CD4-positive, CD25-positive, alpha-beta regulatory T cell (primary cell): ENCODE data around the gene DUSP23. TPM values are rescaled to one million over a fixed set of nuclear protein-coding genes. Genes with fewer than 3 reads are reported as not detected.

Experiments
- ATAC-seq, 2 donors: fragments of 150-1000 bp; cut with Tn5 transposase; one replicate each; pipeline ENCODE4 v1.10.0; 2021; ENCODE audit warnings: low read depth in 2 of 2, moderate number of reproducible peaks in 2 of 2, moderate library complexity in 1 of 2
- DNase-seq, 3 donors: peaks; one replicate each; pipeline versions ENCODE4 v3.0.0 to v3.0.0-alpha.2; 2012 to 2022; ENCODE audit warnings: mixed read lengths in 1 of 3
- H3K27ac ChIP-seq: one replicate; pipeline ENCODE4 v1.7.0; 2013; ENCODE audit warnings: mild to moderate bottlenecking, low read length; ENCODE audit not compliant: insufficient read depth, poor library complexity, severe bottlenecking
- H3K27me3 ChIP-seq: one replicate; pipeline ENCODE4 v1.7.0; 2013; ENCODE audit warnings: low read length; ENCODE audit not compliant: control insufficient read depth, insufficient read depth
- H3K36me3 ChIP-seq: one replicate; pipeline ENCODE4 v1.7.0; 2013; ENCODE audit warnings: mild to moderate bottlenecking, low read length, moderate library complexity; ENCODE audit not compliant: control insufficient read depth, insufficient read depth
- H3K4me1 ChIP-seq: 2 replicates; pipeline ENCODE4 v1.7.0; 2013; ENCODE audit warnings: mild to moderate bottlenecking, low read length; ENCODE audit not compliant: insufficient read depth, control insufficient read depth, poor library complexity, severe bottlenecking
- H3K4me3 ChIP-seq: one replicate; pipeline ENCODE4 v1.7.0; 2013; ENCODE audit warnings: low read depth, mild to moderate bottlenecking, low read length, moderate library complexity
- H3K9me3 ChIP-seq, 2 experiments: 1 replicate in 1 of 2; 2 replicates in 1 of 2; pipeline ENCODE4 v1.7.0; 2013; ENCODE audit warnings: low read length in 2 of 2, mild to moderate bottlenecking in 1 of 2, moderate library complexity in 1 of 2; ENCODE audit not compliant: control insufficient read depth in 2 of 2
- H3K27ac Mint-ChIP-seq, 3 donors: one replicate each; pipeline ENCODE4 v1.8.0; 2020 to 2022; ENCODE audit warnings: mild to moderate bottlenecking in 3 of 3, mixed read lengths in 3 of 3, moderate library complexity in 2 of 3
- H3K27me3 Mint-ChIP-seq: one replicate; pipeline ENCODE4 v1.8.0; 2022; ENCODE audit warnings: mild to moderate bottlenecking, mixed read lengths
- H3K36me3 Mint-ChIP-seq: one replicate; pipeline ENCODE4 v1.8.0; 2020; ENCODE audit warnings: mixed read lengths
- H3K4me1 Mint-ChIP-seq, 4 donors: one replicate each; pipeline ENCODE4 v1.8.0; 2020 to 2022; ENCODE audit warnings: mixed read lengths in 4 of 4, mild to moderate bottlenecking in 1 of 4
- H3K4me3 Mint-ChIP-seq, 4 donors: one replicate each; pipeline ENCODE4 v1.8.0; 2020 to 2022; ENCODE audit warnings: mild to moderate bottlenecking in 4 of 4, mixed read lengths in 4 of 4, moderate library complexity in 3 of 4
- H3K9me3 Mint-ChIP-seq, 7 donors: one replicate each; pipeline ENCODE4 v1.8.0; 2020 to 2022; ENCODE audit warnings: mixed read lengths in 7 of 7, mild to moderate bottlenecking in 3 of 7, moderate library complexity in 2 of 7
- polyA plus RNA-seq, 4 donors: library from polyadenylated mRNA; unstranded; fragments of 300-500 nt; fragmentation: Illumina TruSeq; gene quantifications; one replicate each; pipeline ENCODE4 v1.2.3, GENCODE V29; 2021
- total RNA-seq: library from RNA; stranded (reverse); gene quantifications from one replicate; pipeline ENCODE4 v1.2.3, GENCODE V29; 2022

Gene DUSP23
- total and polyA plus RNA-seq, 5 donors from 2014 or later = 11.1 to 52.0 (median 46.3) TPM

DNA sequence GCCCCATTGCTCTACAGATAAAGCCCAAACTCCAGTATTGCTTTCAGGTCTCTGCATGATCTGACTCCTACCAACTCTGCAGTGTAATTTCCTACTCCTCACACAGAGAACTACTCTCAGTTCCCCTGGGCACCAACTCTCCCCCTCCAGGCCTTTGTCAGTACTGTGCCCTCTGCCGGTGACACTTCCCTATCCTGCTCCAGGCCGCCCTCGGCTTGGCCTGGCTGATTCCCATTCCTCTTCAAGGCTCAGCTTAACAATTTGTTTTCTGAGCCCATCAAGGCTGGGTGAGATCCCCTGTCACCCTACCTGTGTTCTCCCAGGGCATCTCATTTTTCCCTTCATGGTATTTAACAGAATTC is 48.5 kb downstream of the DUSP23 start:
- Histone ChIP-seq H3K27me3 (no peaks in the 10 kb centered on the region), H3K4me1 (peaks cover 19% of the 10 kb centered on the region), H3K27ac (no peak overlapping the region), H3K9me3 (no peaks in the 10 kb centered on the region), H3K36me3 (no peaks in the 10 kb centered on the region), H3K4me3 (no peak overlapping the region)
- ATAC-seq = peak; percentile 42 to 45
- H3K4me1 Mint-ChIP-seq = peaks cover 6 to 32% (median 24%) of the 10 kb centered on the region in 4 donors
- H3K9me3 Mint-ChIP-seq = peaks cover 0 to 1% (median 0%) of the 10 kb centered on the region in 7 donors
- DNase-seq = no peak
- H3K36me3 Mint-ChIP-seq = no peaks in the 10 kb centered on the region
- H3K4me3 Mint-ChIP-seq = no peak overlapping the region
- no peaks in the 10 kb centered on the region for H3K27me3 Mint-ChIP-seq
- peak overlapping the region in 2 of 3 donors; percentile 4 to 29 for H3K27ac Mint-ChIP-seq

GRCh38 chr1:159829822-159830465 is 49.2 kb downstream of the DUSP23 start:
- H3K4me1 ChIP-seq = peaks cover 19% of the 10 kb centered on the region
- H3K4me3 Mint-ChIP-seq = no peak overlapping the region
- peaks cover 6 to 32% (median 24%) of the 10 kb centered on the region in 4 donors for H3K4me1 Mint-ChIP-seq

DNA sequence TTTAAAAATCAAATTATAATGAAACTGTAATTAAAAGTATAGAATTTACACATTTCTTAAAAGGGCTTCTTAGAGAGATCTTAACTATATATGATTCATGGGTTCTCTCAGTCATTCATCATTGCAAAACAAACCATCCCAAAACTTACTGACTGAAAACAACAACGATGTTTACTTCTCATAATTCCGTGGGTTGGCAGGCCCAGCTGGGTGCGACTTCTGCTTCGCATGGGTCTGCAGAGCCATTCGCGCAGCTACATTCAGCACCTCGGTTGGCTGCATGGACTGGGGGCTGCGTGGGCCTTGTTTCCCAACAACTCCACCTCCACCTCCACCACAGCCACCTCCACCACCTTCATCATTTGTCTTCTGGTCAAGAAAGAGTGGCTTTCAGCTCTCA is 50.0 kb downstream of the DUSP23 start:
- Histone ChIP-seq H3K36me3 (no peaks in the 10 kb centered on the region), H3K4me1 (peaks cover 19% of the 10 kb centered on the region), H3K27me3 (no peaks in the 10 kb centered on the region), H3K27ac (no peak overlapping the region), H3K4me3 (no peak overlapping the region), H3K9me3 (no peaks in the 10 kb centered on the region)
- Mint-ChIP-seq H3K27ac (no peak overlapping the region), H3K4me3 (no peak overlapping the region), H3K4me1 (peaks cover 6 to 32% (median 21%) of the 10 kb centered on the region in 4 donors), H3K9me3 (peaks cover 0 to 1% (median 0%) of the 10 kb centered on the region in 7 donors), H3K27me3 (no peaks in the 10 kb centered on the region), H3K36me3 (peaks cover 5% of the 10 kb centered on the region)
- ATAC-seq (no peak), DNase-seq (no peak)

More at GRCh38 chr1:159829822-159830465, 49.2 kb downstream of the DUSP23 start:
- Histone ChIP-seq H3K27ac (no peak overlapping the region), H3K27me3 (no peaks in the 10 kb centered on the region), H3K36me3 (no peaks in the 10 kb centered on the region), H3K4me3 (no peak overlapping the region), H3K9me3 (no peaks in the 10 kb centered on the region)
- Mint-ChIP-seq H3K27me3 (no peaks in the 10 kb centered on the region), H3K27ac (no peak overlapping the region), H3K9me3 (peaks cover 0 to 1% (median 0%) of the 10 kb centered on the region in 7 donors), H3K36me3 (no peaks in the 10 kb centered on the region)
- DNase-seq (no peak), ATAC-seq (no peak)

DNA sequence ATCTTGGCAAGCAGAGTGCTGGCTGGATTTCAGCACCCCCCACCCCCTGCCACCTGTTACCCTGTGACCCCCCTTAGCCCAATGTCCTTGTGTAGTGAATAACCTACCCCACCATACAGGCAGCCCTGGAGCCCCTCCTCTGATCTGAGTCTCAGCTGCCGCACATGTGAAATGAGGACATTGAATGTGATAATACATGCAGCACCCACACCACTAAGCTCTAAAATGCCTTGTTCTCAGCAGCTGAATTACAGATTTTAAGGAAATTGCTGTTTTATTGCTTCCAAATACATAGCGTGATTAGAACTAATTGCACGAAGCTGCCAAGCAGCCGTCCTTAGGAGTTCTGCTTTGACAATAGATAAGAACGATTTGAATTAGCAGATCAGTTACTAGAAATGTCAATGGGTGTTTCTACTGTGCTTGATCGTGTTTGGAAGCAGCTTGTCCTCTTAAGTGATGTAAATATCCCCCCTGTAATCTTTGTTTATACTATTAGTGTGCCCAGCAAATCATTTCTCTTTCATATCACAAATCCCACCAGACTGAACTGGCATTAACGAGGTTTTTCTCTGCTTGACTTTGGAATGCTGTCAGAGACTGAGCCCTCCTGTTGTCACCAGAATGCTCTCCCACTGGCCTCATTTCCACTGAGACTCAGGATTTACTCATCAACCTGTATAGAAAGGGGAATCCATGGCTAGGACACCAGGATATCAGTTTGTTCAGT is 50.8 kb downstream of the DUSP23 start:
- H3K27ac Mint-ChIP-seq = no peak overlapping the region
- H3K27me3 ChIP-seq = no peaks in the 10 kb centered on the region
- H3K4me3 ChIP-seq = no peak overlapping the region
- ATAC-seq = no peak
- peaks cover 6 to 24% (median 13%) of the 10 kb centered on the region in 4 donors for H3K4me1 Mint-ChIP-seq
- no peak overlapping the region for H3K4me3 Mint-ChIP-seq
- H3K36me3 ChIP-seq = no peaks in the 10 kb centered on the region
- peaks cover 11% of the 10 kb centered on the region for H3K4me1 ChIP-seq
- peaks cover 0 to 1% (median 0%) of the 10 kb centered on the region in 7 donors for H3K9me3 Mint-ChIP-seq
- no peak overlapping the region for H3K27ac ChIP-seq
- H3K27me3 Mint-ChIP-seq = no peaks in the 10 kb centered on the region
- peaks cover 9% of the 10 kb centered on the region for H3K36me3 Mint-ChIP-seq
- H3K9me3 ChIP-seq = no peaks in the 10 kb centered on the region
- DNase-seq = no peak

Other genes starting within 250 kb of the DUSP23 start
- not detected for gene OR10J5, start 245.0 kb upstream of the DUSP23 start, total RNA-seq
- not detected for gene OR10J5, start 245.0 kb upstream of the DUSP23 start, polyA plus RNA-seq
- not detected for gene APCS, start 193.1 kb upstream of the DUSP23 start, total RNA-seq
- not detected for gene APCS, start 193.1 kb upstream of the DUSP23 start, polyA plus RNA-seq
- gene CRP, start 66.4 kb upstream of the DUSP23 start, total RNA-seq = not detected
- not detected for gene CRP, start 66.4 kb upstream of the DUSP23 start, polyA plus RNA-seq
- not detected for gene FCRL6, start 21.4 kb downstream of the DUSP23 start, total RNA-seq
- gene FCRL6, start 21.4 kb downstream of the DUSP23 start, polyA plus RNA-seq = under 1 TPM in 2 of 4 donors, not detected in 2; 0.08 to 0.25 TPM
- gene SLAMF8, start 45.9 kb downstream of the DUSP23 start, total RNA-seq = not detected
- under 1 TPM in 1 of 4 donors, not detected in 3; 0.72 TPM for gene SLAMF8, start 45.9 kb downstream of the DUSP23 start, polyA plus RNA-seq
- not detected for gene VSIG8, start 81.7 kb downstream of the DUSP23 start, total RNA-seq
- not detected for gene VSIG8, start 81.7 kb downstream of the DUSP23 start, polyA plus RNA-seq
- gene CFAP45, start 119.2 kb downstream of the DUSP23 start, total RNA-seq = 7.2 TPM
- gene CFAP45, start 119.2 kb downstream of the DUSP23 start, polyA plus RNA-seq = under 1 TPM in 3 of 4 donors, not detected in 1; 0.40 to 0.52 (median 0.44) TPM
- gene TAGLN2, start 144.5 kb downstream of the DUSP23 start, total RNA-seq = 503 TPM
- gene TAGLN2, start 144.5 kb downstream of the DUSP23 start, polyA plus RNA-seq = 1,000 to 10,000 TPM in 2 of 4 donors, 100 to 1,000 TPM in 2; 723 to 1,055 (median 950) TPM
- not detected for gene IGSF9, start 164.7 kb downstream of the DUSP23 start, total RNA-seq
- under 1 TPM in 1 of 4 donors, not detected in 3; 0.23 TPM for gene IGSF9, start 164.7 kb downstream of the DUSP23 start, polyA plus RNA-seq
- gene SLAMF9, start 173.3 kb downstream of the DUSP23 start, total RNA-seq = not detected
- not detected for gene SLAMF9, start 173.3 kb downstream of the DUSP23 start, polyA plus RNA-seq